PFSK-1 (cell line): ENCODE data around the gene TNFRSF11A.

Experiments
- FOXP2 ChIP-seq: optimal IDR thresholded peaks from 2 replicates; pipeline ENCODE3; 2011; ENCODE audit warnings: borderline replicate concordance, control low read depth, inconsistent platforms; ENCODE audit not compliant: insufficient read depth; ENCODE audit errors: extremely low read length, extremely low read depth
- POLR2AphosphoS5 ChIP-seq: IDR thresholded peaks from 2 replicates; pipeline ENCODE4 v1.6.1; 2012; ENCODE audit warnings: low read depth, mild to moderate bottlenecking, control low read depth, low read length, moderate library complexity
- SIN3A ChIP-seq: IDR thresholded peaks from 2 replicates; pipeline ENCODE4 v1.6.1; 2012; ENCODE audit warnings: mild to moderate bottlenecking, low read length, moderate library complexity, borderline replicate concordance; ENCODE audit not compliant: insufficient read depth
- TAF1 ChIP-seq: IDR thresholded peaks from 2 replicates; pipeline ENCODE4 v1.6.1; 2012; ENCODE audit warnings: low read length, control low read depth, borderline replicate concordance; ENCODE audit not compliant: insufficient read depth
- TF ChIP-seq, protein P1 (sequence below), 2 experiments: IDR thresholded peaks; 2 replicates each; pipeline versions ENCODE4 v1.6.1 to v1.8.0; 2011 to 2012; ENCODE audit warnings: low read depth in 2 of 2, low read length in 2 of 2, control low read depth in 1 of 2, inconsistent platforms in 1 of 2, mild to moderate bottlenecking in 1 of 2, moderate library complexity in 1 of 2; ENCODE audit not compliant: insufficient read depth in 1 of 2

DNA sequence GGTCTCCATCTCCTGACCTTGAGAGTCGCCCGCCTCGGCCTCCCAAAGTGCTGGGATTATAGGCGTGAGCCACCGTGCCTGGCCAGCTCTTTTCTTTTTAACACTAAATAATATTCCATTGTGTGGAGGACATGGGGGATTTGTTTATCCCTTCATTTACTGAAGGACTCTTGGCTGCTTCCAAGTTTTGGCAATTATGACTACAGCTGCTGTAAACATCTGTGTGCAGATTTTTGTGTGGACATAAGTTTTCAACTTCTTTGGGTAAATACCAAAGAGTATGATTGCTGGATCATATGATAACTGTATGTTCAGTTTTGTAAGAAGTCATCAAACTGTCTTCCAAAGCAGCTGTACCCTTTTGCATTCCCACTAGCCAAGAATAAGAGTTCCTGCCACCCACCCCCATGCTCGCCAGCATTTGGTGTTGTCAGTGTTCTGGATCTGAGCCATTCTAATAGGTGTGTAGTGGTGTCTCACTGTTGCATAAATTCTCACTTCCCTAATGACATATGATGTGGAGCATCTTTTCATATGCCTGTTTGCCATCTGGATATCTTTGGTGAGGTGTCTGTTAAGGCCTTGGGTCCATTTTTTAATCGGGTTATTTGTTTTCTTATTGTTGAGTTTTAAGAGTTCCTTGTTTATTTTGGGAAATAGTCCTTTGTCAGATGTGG is 52.2 kb downstream of the TNFRSF11A start:
- TF ChIP-seq, protein P1, sequence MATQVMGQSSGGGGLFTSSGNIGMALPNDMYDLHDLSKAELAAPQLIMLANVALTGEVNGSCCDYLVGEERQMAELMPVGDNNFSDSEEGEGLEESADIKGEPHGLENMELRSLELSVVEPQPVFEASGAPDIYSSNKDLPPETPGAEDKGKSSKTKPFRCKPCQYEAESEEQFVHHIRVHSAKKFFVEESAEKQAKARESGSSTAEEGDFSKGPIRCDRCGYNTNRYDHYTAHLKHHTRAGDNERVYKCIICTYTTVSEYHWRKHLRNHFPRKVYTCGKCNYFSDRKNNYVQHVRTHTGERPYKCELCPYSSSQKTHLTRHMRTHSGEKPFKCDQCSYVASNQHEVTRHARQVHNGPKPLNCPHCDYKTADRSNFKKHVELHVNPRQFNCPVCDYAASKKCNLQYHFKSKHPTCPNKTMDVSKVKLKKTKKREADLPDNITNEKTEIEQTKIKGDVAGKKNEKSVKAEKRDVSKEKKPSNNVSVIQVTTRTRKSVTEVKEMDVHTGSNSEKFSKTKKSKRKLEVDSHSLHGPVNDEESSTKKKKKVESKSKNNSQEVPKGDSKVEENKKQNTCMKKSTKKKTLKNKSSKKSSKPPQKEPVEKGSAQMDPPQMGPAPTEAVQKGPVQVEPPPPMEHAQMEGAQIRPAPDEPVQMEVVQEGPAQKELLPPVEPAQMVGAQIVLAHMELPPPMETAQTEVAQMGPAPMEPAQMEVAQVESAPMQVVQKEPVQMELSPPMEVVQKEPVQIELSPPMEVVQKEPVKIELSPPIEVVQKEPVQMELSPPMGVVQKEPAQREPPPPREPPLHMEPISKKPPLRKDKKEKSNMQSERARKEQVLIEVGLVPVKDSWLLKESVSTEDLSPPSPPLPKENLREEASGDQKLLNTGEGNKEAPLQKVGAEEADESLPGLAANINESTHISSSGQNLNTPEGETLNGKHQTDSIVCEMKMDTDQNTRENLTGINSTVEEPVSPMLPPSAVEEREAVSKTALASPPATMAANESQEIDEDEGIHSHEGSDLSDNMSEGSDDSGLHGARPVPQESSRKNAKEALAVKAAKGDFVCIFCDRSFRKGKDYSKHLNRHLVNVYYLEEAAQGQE (IDR thresholded peaks at IDR 0.05; ENCODE audit: insufficient read depth in 1 of 2, low read depth in 2 of 2, low read length in 2 of 2) = no peak
- TF ChIP-seq TAF1 = no peak
- no peak for TF ChIP-seq POLR2AphosphoS5
- TF ChIP-seq SIN3A = no peak
- no peak for TF ChIP-seq FOXP2
